Endothelial cell of umbilical vein (primary cell): ENCODE measurements around the gene CALU. TPM values are rescaled to one million over a fixed set of nuclear protein-coding genes. Genes with fewer than 3 reads are reported as not detected.
A peak's percentile ranks its signal among the peaks of the same experiment; 100 is the strongest.

Experiments
- BruUV-seq: library from RNA; stranded (reverse); fragments of 400-500 nt; replicated peaks from 2 replicates; lab custom pipeline; 2021; lab: Mats Ljungman, UMichigan
- CTCF ChIA-PET: fragments of 300-600, 350-600 bp; sonication (Branson Sonifier 250); formaldehyde crosslinking; loops from one replicate; lab custom pipeline; 2021; ENCODE audit warnings: antibody characterized with exemption, inconsistent platforms; lab: Charles Lee
- POLR2A ChIA-PET: fragments of 300-600, 350-600 bp; sonication (Branson Sonifier 250); formaldehyde crosslinking; loops from one replicate; lab custom pipeline; 2021; ENCODE audit warnings: antibody characterized with exemption, inconsistent platforms; lab: Charles Lee
- DNase-seq: peaks from one replicate; pipeline ENCODE4 v3.0.0-alpha.2; 2011; ENCODE audit warnings: low read depth, low spot score
- FAIRE-seq: peaks from 2 replicates; lab custom pipeline; 2011; peaks lifted over from hg19 to GRCh38; lab: Jason Lieb, UNC
- H2AFZ ChIP-seq: 2 replicates; pipeline ENCODE4 v1.6.0; 2012; ENCODE audit warnings: low read depth, low read length, control low read depth, inconsistent platforms
- H3K27ac ChIP-seq: 2 replicates; pipeline ENCODE4 v1.5.1; 2011; ENCODE audit warnings: low read depth, mild to moderate bottlenecking, control low read depth, low read length, moderate library complexity; ENCODE audit not compliant: insufficient read depth
- H3K27me3 ChIP-seq, 2 experiments: 2 replicates each; pipeline versions ENCODE4 v1.6.0 to v1.6.1; 2011; ENCODE audit warnings: low read length in 2 of 2, mixed read lengths in 1 of 2; ENCODE audit not compliant: control insufficient read depth in 2 of 2, insufficient read depth in 2 of 2
- H3K36me3 ChIP-seq, 2 experiments: 2 replicates in 1 of 2; 3 replicates in 1 of 2; pipeline ENCODE4 v1.5.1; 2011; ENCODE audit warnings: low read length in 2 of 2, mild to moderate bottlenecking in 1 of 2, moderate library complexity in 1 of 2; ENCODE audit not compliant: control insufficient read depth in 2 of 2, insufficient read depth in 2 of 2; ENCODE audit errors: extremely low read depth in 1 of 2
- H3K4me1 ChIP-seq: 3 replicates; pipeline ENCODE4 v1.5.1; 2011; ENCODE audit warnings: mild to moderate bottlenecking, low read length; ENCODE audit not compliant: control insufficient read depth, insufficient read depth; ENCODE audit errors: extremely low read depth
- H3K4me2 ChIP-seq: 2 replicates; pipeline ENCODE4 v1.6.1; 2011; ENCODE audit warnings: low read length, control low read depth, mixed read lengths; ENCODE audit not compliant: insufficient read depth
- H3K4me3 ChIP-seq, 3 experiments: fragments of 200-600 bp in 1 of 3; sonication (generic), shearing (Covaris generic) in 1 of 3; replicated peaks in 1 of 3; 2 replicates each; pipeline ENCODE4 v1.5.1; 2011 to 2016; ENCODE audit warnings: control low read depth in 3 of 3, low read length in 3 of 3, mild to moderate bottlenecking in 2 of 3, inconsistent platforms in 1 of 3, low read depth in 1 of 3, moderate library complexity in 1 of 3; ENCODE audit not compliant: insufficient read depth in 1 of 3
- H3K79me2 ChIP-seq: 2 replicates; pipeline ENCODE4 v1.6.0; 2012; ENCODE audit warnings: low read length, inconsistent platforms; ENCODE audit not compliant: control insufficient read depth, insufficient read depth
- H3K9ac ChIP-seq: replicated peaks from 2 replicates; pipeline ENCODE3; 2011; ENCODE audit warnings: low read length, control low read depth; ENCODE audit not compliant: insufficient read depth; ENCODE audit errors: extremely low read depth
- H3K9me1 ChIP-seq: replicated peaks from 3 replicates; pipeline ENCODE4 v1.6.0; 2011; ENCODE audit warnings: mild to moderate bottlenecking, low read length; ENCODE audit not compliant: control insufficient read depth, insufficient read depth; ENCODE audit errors: extremely low read depth
- H3K9me3 ChIP-seq: replicated peaks from 2 replicates; pipeline ENCODE4 v1.5.1; 2012; ENCODE audit warnings: low read length, inconsistent platforms; ENCODE audit not compliant: control insufficient read depth, insufficient read depth
- H4K20me1 ChIP-seq: replicated peaks from 2 replicates; pipeline ENCODE3; 2011; ENCODE audit warnings: mild to moderate bottlenecking, low read length; ENCODE audit not compliant: control insufficient read depth, insufficient read depth; ENCODE audit errors: extremely low read depth
- EZH2 ChIP-seq: IDR thresholded peaks from 2 replicates; pipeline ENCODE4 v1.6.1; 2012; ENCODE audit warnings: borderline replicate concordance, low read depth, mild to moderate bottlenecking, moderate library complexity, low read length, inconsistent platforms; ENCODE audit not compliant: severe bottlenecking
- FOS ChIP-seq: IDR thresholded peaks from 2 replicates; pipeline ENCODE4 v1.6.1; 2011; ENCODE audit warnings: mild to moderate bottlenecking, low read length, moderate library complexity, borderline replicate concordance; ENCODE audit not compliant: insufficient read depth
- GATA2 ChIP-seq: IDR thresholded peaks from 2 replicates; pipeline ENCODE4 v1.7.0; 2011; ENCODE audit warnings: low read depth, mild to moderate bottlenecking, moderate library complexity, mixed read lengths, low read length; ENCODE audit not compliant: insufficient read length, insufficient read depth
- JUN ChIP-seq: IDR thresholded peaks from 2 replicates; pipeline ENCODE4 v1.6.1; 2011; ENCODE audit warnings: borderline replicate concordance, low read depth; ENCODE audit not compliant: insufficient read length, insufficient read depth
- MYC ChIP-seq: IDR thresholded peaks from one replicate; pipeline ENCODE4 v1.6.1; 2011; ENCODE audit warnings: mild to moderate bottlenecking, low read depth, low read length
- POLR2A ChIP-seq: IDR thresholded peaks from 2 replicates; pipeline ENCODE4 v1.6.1; 2012; ENCODE audit warnings: low read depth, mild to moderate bottlenecking, control low read depth, low read length
- dilution Hi-C: fragments of 300-500 bp; cut with MboI; formaldehyde crosslinking; loops from one replicate; pipeline ENCODE4 v1.15.0; 2019; ENCODE audit warnings: low sequenced_read_pairs; ENCODE audit not compliant: extremely low pct_ligation_motif_present
- intact Hi-C: fragments of 100-400 bp; cut with micrococcal nuclease; formaldehyde crosslinking; loops from one replicate; pipeline ENCODE4 v1.10.0; 2022
- polyA plus RNA-seq, 4 experiments: library from polyadenylated mRNA; depleted of rRNA in 3 of 4; stranded (reverse) in 3 of 4; unstranded in 1 of 4; fragments of >200 nt; gene quantifications; 2 replicates each; pipeline versions ENCODE4 v1.2.1 to v1.2.3, GENCODE V29; 2011 to 2012; ENCODE audit warnings: missing spikeins in 1 of 4
- total RNA-seq: library from RNA; stranded (reverse); gene quantifications from 2 replicates; pipeline ENCODE4 v1.2.3, GENCODE V29; 2021
- TF ChIP-seq, protein P1 (sequence below), 2 donors: IDR thresholded peaks; 1 replicate in 1 of 2; 2 replicates in 1 of 2; pipeline ENCODE4 v1.5.1; 2011; ENCODE audit warnings: low read length in 2 of 2, mild to moderate bottlenecking in 2 of 2, moderate library complexity in 2 of 2, control low read depth in 1 of 2, inconsistent platforms in 1 of 2, low read depth in 1 of 2; ENCODE audit not compliant: insufficient read depth in 1 of 2; ENCODE audit errors: extremely low read depth in 1 of 2
- TF ChIP-seq, protein P2 (sequence below): IDR thresholded peaks from 2 replicates; pipeline ENCODE4 v1.6.1; 2011; ENCODE audit not compliant: insufficient read depth, insufficient read length

The CALU gene
- total and polyA plus RNA-seq, 2 donors (not counting 3 experiments of a cell fraction or from before 2014, with no cell fraction given) = 135 to 257 TPM

DNA sequence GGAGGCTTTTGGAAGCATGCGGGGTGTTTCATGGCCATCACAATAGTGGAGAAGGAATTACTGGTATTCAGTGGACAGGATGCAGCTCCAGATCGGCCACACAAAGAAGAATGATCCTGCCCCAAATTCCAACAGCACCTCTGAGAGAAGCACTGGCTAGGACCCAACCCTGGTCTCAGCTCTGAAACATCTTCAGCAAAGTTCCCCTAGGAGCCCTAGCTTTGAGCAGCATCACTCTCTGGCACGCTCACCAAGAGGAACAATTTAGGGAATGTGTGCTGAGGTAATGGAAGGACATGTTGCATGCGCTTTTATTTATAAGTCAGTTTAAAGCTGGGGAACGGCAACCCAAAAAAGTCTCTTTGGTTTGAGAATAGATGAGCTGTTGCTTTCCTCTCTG, 42.0 kb downstream of the CALU start:
- H3K27me3 ChIP-seq = peaks cover 6 to 9% of the 10 kb centered on the region in 2 experiments
- no peak overlapping the region for H3K4me2 ChIP-seq
- CTCF ChIA-PET = interaction anchor here (0.7 to 2.1 kb wide), 5 partner anchors 10 to 42 kb away, joined by 3 to 5 read pairs (median 3); no protein-coding TSS in a partner anchor
- no peaks in the 10 kb centered on the region for H4K20me1 ChIP-seq
- H3K79me2 ChIP-seq = no peaks in the 10 kb centered on the region
- H3K9me1 ChIP-seq = no peaks in the 10 kb centered on the region
- peak; percentile 4 for FAIRE-seq
- H3K9ac ChIP-seq = no peak overlapping the region
- no peak overlapping the region for H2AFZ ChIP-seq
- no peak overlapping the region for H3K27ac ChIP-seq
- peaks cover 3% of the 10 kb centered on the region for H3K9me3 ChIP-seq
- POLR2A ChIA-PET = no interaction called here
- dilution Hi-C loops (no loop called here), intact Hi-C loops (no loop called here)
- DNase-seq = no peak
- no peak overlapping the region for H3K4me3 ChIP-seq
- no peaks in the 10 kb centered on the region for H3K4me1 ChIP-seq
- no peaks in the 10 kb centered on the region for H3K36me3 ChIP-seq
- no TSS peak for BruUV-seq
- TF ChIP-seq FOS (no peak), GATA2 (no peak), POLR2A (no peak), EZH2 (no peak), JUN (no peak), MYC (no peak)
- TF ChIP-seq, protein P1, sequence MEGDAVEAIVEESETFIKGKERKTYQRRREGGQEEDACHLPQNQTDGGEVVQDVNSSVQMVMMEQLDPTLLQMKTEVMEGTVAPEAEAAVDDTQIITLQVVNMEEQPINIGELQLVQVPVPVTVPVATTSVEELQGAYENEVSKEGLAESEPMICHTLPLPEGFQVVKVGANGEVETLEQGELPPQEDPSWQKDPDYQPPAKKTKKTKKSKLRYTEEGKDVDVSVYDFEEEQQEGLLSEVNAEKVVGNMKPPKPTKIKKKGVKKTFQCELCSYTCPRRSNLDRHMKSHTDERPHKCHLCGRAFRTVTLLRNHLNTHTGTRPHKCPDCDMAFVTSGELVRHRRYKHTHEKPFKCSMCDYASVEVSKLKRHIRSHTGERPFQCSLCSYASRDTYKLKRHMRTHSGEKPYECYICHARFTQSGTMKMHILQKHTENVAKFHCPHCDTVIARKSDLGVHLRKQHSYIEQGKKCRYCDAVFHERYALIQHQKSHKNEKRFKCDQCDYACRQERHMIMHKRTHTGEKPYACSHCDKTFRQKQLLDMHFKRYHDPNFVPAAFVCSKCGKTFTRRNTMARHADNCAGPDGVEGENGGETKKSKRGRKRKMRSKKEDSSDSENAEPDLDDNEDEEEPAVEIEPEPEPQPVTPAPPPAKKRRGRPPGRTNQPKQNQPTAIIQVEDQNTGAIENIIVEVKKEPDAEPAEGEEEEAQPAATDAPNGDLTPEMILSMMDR (IDR thresholded peaks at IDR 0.05; ENCODE audit: extremely low read depth in 1 of 2, insufficient read depth in 1 of 2, low read depth in 1 of 2, low read length in 2 of 2) = no peak
- TF ChIP-seq, protein P2, sequence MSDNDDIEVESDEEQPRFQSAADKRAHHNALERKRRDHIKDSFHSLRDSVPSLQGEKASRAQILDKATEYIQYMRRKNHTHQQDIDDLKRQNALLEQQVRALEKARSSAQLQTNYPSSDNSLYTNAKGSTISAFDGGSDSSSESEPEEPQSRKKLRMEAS = no peak
